OCI-LY1 (cell line): Measurements from ENCODE around the gene KLHL36.

ENCODE experiments used
- H2AFZ ChIP-seq: fragments of 200-600 bp; sonication (generic), shearing (Covaris generic); 2 replicates; pipeline ENCODE4 v1.6.0; 2014; ENCODE audit warnings: antibody characterized with exemption, mild to moderate bottlenecking, low read length
- H3F3A ChIP-seq: fragments of 200-600 bp; sonication (generic), shearing (Covaris generic); 2 replicates; pipeline ENCODE4 v1.6.0; 2014; ENCODE audit warnings: mild to moderate bottlenecking, antibody characterized with exemption, low read length, moderate library complexity; ENCODE audit not compliant: insufficient read depth
- H3K27ac ChIP-seq: fragments of 200-600 bp; sonication (generic); 2 replicates; pipeline ENCODE4 v1.5.1; 2014; ENCODE audit warnings: low read length, mixed run types, mild to moderate bottlenecking, low read depth; ENCODE audit not compliant: poor library complexity, severe bottlenecking
- H3K27me3 ChIP-seq: fragments of 200-600 bp; sonication (generic); 2 replicates; pipeline ENCODE4 v1.6.0; 2014; ENCODE audit warnings: antibody characterized with exemption, mild to moderate bottlenecking, low read length, moderate library complexity; ENCODE audit not compliant: insufficient read depth
- H3K36me3 ChIP-seq: fragments of 200-600 bp; sonication (generic); 2 replicates; pipeline ENCODE4 v1.6.1; 2014; ENCODE audit warnings: mild to moderate bottlenecking, antibody characterized with exemption, low read length, moderate library complexity, mixed read lengths; ENCODE audit not compliant: insufficient read depth
- H3K4me1 ChIP-seq: fragments of 200-600 bp; sonication (generic); 2 replicates; pipeline ENCODE4 v1.5.1; 2014; ENCODE audit warnings: mild to moderate bottlenecking, low read length, moderate library complexity; ENCODE audit not compliant: insufficient read depth, severe bottlenecking
- H3K4me2 ChIP-seq: fragments of 200-600 bp; sonication (generic), shearing (Covaris generic); 2 replicates; pipeline ENCODE4 v1.6.1; 2014; ENCODE audit warnings: low read length
- H3K4me3 ChIP-seq: fragments of 200-600 bp; sonication (generic); 2 replicates; pipeline ENCODE4 v1.5.1; 2014; ENCODE audit warnings: low read length, low read depth, mild to moderate bottlenecking, mixed read lengths; ENCODE audit not compliant: poor library complexity, severe bottlenecking
- H3K79me2 ChIP-seq: fragments of 200-600 bp; shearing (Covaris generic); 2 replicates; pipeline ENCODE4 v1.6.1; 2016; ENCODE audit warnings: mixed run types, low read length, mixed read lengths; ENCODE audit not compliant: insufficient read depth
- H3K9ac ChIP-seq: fragments of 200-600 bp; sonication (generic), shearing (Covaris generic); 2 replicates; pipeline ENCODE4 v1.6.1; 2014; ENCODE audit warnings: mild to moderate bottlenecking, low read length, mixed read lengths
- H3K9me2 ChIP-seq: fragments of 200-600 bp; sonication (generic), shearing (Covaris generic); 2 replicates; pipeline ENCODE4 v1.6.1; 2014; ENCODE audit warnings: low read depth, mild to moderate bottlenecking, low read length, mixed read lengths
- H3K9me3 ChIP-seq: fragments of 200-600 bp; shearing (Covaris generic); 2 replicates; pipeline ENCODE4 v1.6.1; 2014; ENCODE audit warnings: low read length, mixed read lengths
- H4K20me1 ChIP-seq: fragments of 200-600 bp; sonication (generic), shearing (Covaris generic); 2 replicates; pipeline ENCODE4 v1.6.0; 2016; ENCODE audit warnings: mild to moderate bottlenecking, low read length; ENCODE audit not compliant: insufficient read depth
- EZH2 ChIP-seq: fragments of 200-600 bp; sonication (generic), shearing (Covaris generic); IDR thresholded peaks from 2 replicates; pipeline ENCODE4 v1.8.0; 2017; ENCODE audit warnings: borderline replicate concordance, mixed run types, mild to moderate bottlenecking, antibody characterized with exemption, low read length, moderate library complexity, mixed read lengths
- TF ChIP-seq, protein P1 (sequence below): fragments of 200-600 bp; sonication (generic), shearing (Covaris generic); IDR thresholded peaks from 2 replicates; pipeline ENCODE4 v1.5.1; 2017; ENCODE audit warnings: mild to moderate bottlenecking, antibody characterized with exemption, low read length, moderate library complexity, mixed read lengths

Gene KLHL36

DNA sequence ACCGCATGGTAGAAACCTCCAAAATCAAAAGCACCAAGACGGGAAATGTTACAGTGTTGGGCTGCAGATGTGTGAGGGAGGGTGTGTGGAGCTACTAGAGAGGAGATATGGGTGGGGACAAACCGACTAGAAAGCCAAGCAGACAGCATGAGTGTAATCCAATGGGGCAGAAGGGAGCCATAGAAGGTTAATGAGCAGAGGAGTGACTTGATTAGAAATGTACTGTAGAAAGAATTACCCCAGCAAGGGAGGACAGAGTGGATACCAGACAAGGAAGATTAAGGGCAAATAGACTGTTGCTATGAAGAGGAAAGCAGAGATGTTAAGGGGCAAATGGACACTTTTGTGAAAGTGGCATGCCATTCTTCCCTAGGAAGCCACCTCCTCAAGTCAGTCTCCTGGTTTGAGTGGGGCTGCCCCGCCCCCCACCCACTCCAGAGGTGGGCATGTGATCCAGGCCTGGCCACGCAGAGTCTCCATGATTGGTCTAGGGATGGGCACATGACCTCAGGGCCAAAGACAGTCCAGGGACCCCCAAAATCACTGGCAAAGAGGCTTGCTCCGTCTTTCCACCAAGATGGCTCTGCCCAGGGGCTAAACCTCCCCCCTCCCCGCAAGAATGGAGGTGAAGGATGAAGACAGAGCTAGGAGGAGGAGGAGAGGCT lies 34.8 kb upstream of the KLHL36 start:
- Histone ChIP-seq H3K4me2 (no peak overlapping the region), H3K4me3 (no peak overlapping the region)

DNA sequence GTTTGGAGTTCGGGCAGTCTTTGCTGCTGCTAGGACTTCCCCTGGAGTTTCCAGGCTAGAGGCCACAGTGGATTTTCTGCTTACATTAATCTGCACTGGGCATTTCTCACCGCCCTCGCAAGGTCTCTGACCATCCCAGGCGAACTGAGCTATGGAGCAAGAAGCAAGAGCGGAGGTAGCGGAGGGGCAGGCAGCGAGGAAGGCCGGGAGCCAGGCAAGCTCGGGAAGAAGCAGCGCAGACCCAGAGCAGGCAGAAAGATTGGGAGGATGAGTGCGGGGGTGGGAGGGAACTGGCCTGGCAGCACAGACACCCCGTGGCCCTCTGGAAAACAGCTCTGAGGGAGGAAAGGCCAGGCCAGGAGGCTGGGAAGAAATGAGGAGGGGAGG lies 34.2 kb upstream of the KLHL36 start:
- Histone ChIP-seq H3K27ac (peak overlapping the region; percentile 23), H3K9ac (no peak overlapping the region), H3K4me3 (no peak overlapping the region), H3K9me2 (no peaks in the 10 kb centered on the region), H3K27me3 (no peaks in the 10 kb centered on the region), H3K79me2 (peaks cover 72% of the 10 kb centered on the region), H3K4me1 (peaks cover 43% of the 10 kb centered on the region), H3K4me2 (no peak overlapping the region), H4K20me1 (no peaks in the 10 kb centered on the region), H3F3A (no peaks in the 10 kb centered on the region), H3K9me3 (no peaks in the 10 kb centered on the region), H2AFZ (no peak overlapping the region), H3K36me3 (peaks cover 81% of the 10 kb centered on the region)
- TF ChIP-seq, protein P1, sequence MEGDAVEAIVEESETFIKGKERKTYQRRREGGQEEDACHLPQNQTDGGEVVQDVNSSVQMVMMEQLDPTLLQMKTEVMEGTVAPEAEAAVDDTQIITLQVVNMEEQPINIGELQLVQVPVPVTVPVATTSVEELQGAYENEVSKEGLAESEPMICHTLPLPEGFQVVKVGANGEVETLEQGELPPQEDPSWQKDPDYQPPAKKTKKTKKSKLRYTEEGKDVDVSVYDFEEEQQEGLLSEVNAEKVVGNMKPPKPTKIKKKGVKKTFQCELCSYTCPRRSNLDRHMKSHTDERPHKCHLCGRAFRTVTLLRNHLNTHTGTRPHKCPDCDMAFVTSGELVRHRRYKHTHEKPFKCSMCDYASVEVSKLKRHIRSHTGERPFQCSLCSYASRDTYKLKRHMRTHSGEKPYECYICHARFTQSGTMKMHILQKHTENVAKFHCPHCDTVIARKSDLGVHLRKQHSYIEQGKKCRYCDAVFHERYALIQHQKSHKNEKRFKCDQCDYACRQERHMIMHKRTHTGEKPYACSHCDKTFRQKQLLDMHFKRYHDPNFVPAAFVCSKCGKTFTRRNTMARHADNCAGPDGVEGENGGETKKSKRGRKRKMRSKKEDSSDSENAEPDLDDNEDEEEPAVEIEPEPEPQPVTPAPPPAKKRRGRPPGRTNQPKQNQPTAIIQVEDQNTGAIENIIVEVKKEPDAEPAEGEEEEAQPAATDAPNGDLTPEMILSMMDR, result no peak
- TF ChIP-seq EZH2, result no peak

More for the DNA sequence above, 34.8 kb upstream of the KLHL36 start:
- Histone ChIP-seq H3K27ac (peak overlapping the region; percentile 23), H3K36me3 (peaks cover 81% of the 10 kb centered on the region), H2AFZ (no peak overlapping the region), H3K9ac (no peak overlapping the region), H3F3A (no peaks in the 10 kb centered on the region), H3K9me2 (no peaks in the 10 kb centered on the region), H3K79me2 (peaks cover 76% of the 10 kb centered on the region), H3K9me3 (no peaks in the 10 kb centered on the region), H3K27me3 (no peaks in the 10 kb centered on the region), H3K4me1 (peaks cover 43% of the 10 kb centered on the region), H4K20me1 (no peaks in the 10 kb centered on the region)
- TF ChIP-seq, protein P1, result no peak
- no peak for TF ChIP-seq EZH2

DNA sequence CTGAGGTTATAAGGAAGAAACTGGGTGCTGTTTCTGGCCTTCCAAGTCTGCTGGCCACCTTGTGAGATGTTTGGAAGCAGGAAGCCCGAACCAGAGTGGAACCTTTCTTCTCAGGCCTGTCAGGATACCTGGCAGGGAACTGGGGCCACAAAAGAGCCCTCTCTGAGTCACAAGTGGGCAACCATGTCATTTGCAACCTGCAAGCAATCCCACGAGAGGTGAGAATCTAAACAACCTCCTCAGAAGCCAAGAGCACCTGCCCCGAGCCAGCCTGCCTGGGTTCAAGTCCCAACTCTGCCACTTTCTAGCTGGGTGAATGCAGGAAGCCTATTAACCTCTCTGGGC lies 33.7 kb upstream of the KLHL36 start:
- H3K79me2 ChIP-seq, result peaks cover 68% of the 10 kb centered on the region
- H3K4me2 ChIP-seq, result peak overlapping the region; percentile 79
- H3K9me2 ChIP-seq, result no peaks in the 10 kb centered on the region
- TF ChIP-seq, protein P1, result no peak
- no peak for TF ChIP-seq EZH2
- H3K4me3 ChIP-seq, result peak overlapping the region; percentile 98
- H3K27ac ChIP-seq, result peak overlapping the region; percentile 76
- no peak overlapping the region for H2AFZ ChIP-seq
- peaks cover 77% of the 10 kb centered on the region for H3K36me3 ChIP-seq
- H3K9me3 ChIP-seq, result no peaks in the 10 kb centered on the region
- no peak overlapping the region; the same call in 1 of the 2 replicates for H3K9ac ChIP-seq
- no peaks in the 10 kb centered on the region for H3K27me3 ChIP-seq
- no peaks in the 10 kb centered on the region for H3F3A ChIP-seq
- peaks cover 43% of the 10 kb centered on the region for H3K4me1 ChIP-seq
- H4K20me1 ChIP-seq, result no peaks in the 10 kb centered on the region
